K562 (cell line): Measurements from ENCODE around the gene FAM193A.

Experiments
- ATF2 ChIP-seq: sonication (generic); formaldehyde crosslinking; IDR thresholded peaks from 2 replicates; pipeline ENCODE4 v1.8.1; 2022; ENCODE audit warnings: missing genetic modification reagents
- HMBOX1 ChIP-seq: sonication (generic); IDR thresholded peaks from 2 replicates; pipeline ENCODE4 v1.6.1; 2016
- KDM2B ChIP-seq: fragments of 250-450 bp; sonication (Bioruptor Pico); IDR thresholded peaks from 2 replicates; pipeline ENCODE4 v1.8.0; 2021; ENCODE audit warnings: mild to moderate bottlenecking, moderate library complexity
- MXI1 ChIP-seq: IDR thresholded peaks from 2 replicates; pipeline ENCODE4 v1.6.1; 2011; ENCODE audit warnings: low read depth, mild to moderate bottlenecking, improper control_type of control experiment, low read length
- OTX1 ChIP-seq: fragments of 450-650 bp; formaldehyde crosslinking; IDR thresholded peaks from 2 replicates; pipeline ENCODE4 v1.4.0; 2022; ENCODE audit warnings: mild to moderate bottlenecking

- TF ChIP-seq ATF2 (no peak), MXI1 (no peak), KDM2B (no peak), HMBOX1 (no peak), OTX1 (CRISPR knock-in tag) (no peak)
Observed at GRCh38 chr4:2512396-2513135, 23.9 kb upstream of the FAM193A start.
